Activated CD8-positive, alpha-beta memory T cell treated with anti-CD3 and anti-CD28 coated beads for 48 hours (primary cell): ENCODE data around the gene COL9A3.

Experiments used
- DNase-seq, 3 experiments: peaks; one replicate each; pipeline ENCODE4 v3.0.0-alpha.2; 2020; ENCODE audit warnings: low read depth in 2 of 3, low spot score in 2 of 3

The COL9A3 gene

GRCh38 chr20:62890444-62890843 lies 73.6 kb downstream of the COL9A3 start:
- no peak for DNase-seq
